ENCODE measurements around the gene ZFP1. TPM values are rescaled to one million over a fixed set of nuclear protein-coding genes. Genes with fewer than 3 reads are reported as not detected.
A peak's percentile ranks its signal among the peaks of the same experiment; 100 is the strongest.

The ZFP1 gene
- total RNA-seq, 1 experiment from 2014 or later: 9.7 TPM

GRCh38 chr16:75100603-75100990 is 47.7 kb upstream of the ZFP1 start:
- no peaks in the 10 kb centered on the region for H3K27me3 Mint-ChIP-seq (ENCODE audit: low read depth)
- TF ChIP-seq CREB1 (CRISPR knock-in tag; IDR thresholded peaks at IDR 0.05) (no peak), FOXP1 (CRISPR knock-in tag; IDR thresholded peaks at IDR 0.05; ENCODE audit: borderline replicate concordance) (no peak), FOXP4 (CRISPR knock-in tag; IDR thresholded peaks at IDR 0.05) (no peak), HMGA2 (CRISPR knock-in tag; IDR thresholded peaks at IDR 0.05) (no peak), MXD4 (CRISPR knock-in tag; IDR thresholded peaks at IDR 0.05; ENCODE audit: borderline replicate concordance) (no peak)
- ATAC-seq: no peak
- POLR2A ChIA-PET: no interaction called here
- CTCF ChIA-PET: interaction anchor here (0.7 to 9.3 kb wide), 2 partner anchors 9 to 30 kb away, joined by 3 to 135 read pairs; no protein-coding TSS in a partner anchor
- H3K4me3 Mint-ChIP-seq: no peak overlapping the region
- H3K4me1 Mint-ChIP-seq: peaks cover 55% of the 10 kb centered on the region
- peak overlapping the region; percentile 81; the same call in 1 of the 2 replicates for H3K27ac Mint-ChIP-seq
- DNase-seq (ENCODE audit: low spot score): no peak
- peaks cover 7% of the 10 kb centered on the region for H3K36me3 Mint-ChIP-seq
- H3K9me3 Mint-ChIP-seq: peaks cover 6% of the 10 kb centered on the region

- CTCF ChIA-PET: interaction anchor here (1.6 to 9.3 kb wide), 2 partner anchors 8 to 103 kb away, joined by 7 to 135 read pairs; partner anchors contain the start of gene ZNRF1
- DNase-seq (ENCODE audit: low spot score): no peak
- Mint-ChIP-seq H3K4me1 (peaks cover 46% of the 10 kb centered on the region), H3K27ac (peak overlapping the region; percentile 54; the same call in 1 of the 2 replicates), H3K36me3 (peaks cover 9% of the 10 kb centered on the region), H3K9me3 (peaks cover 6% of the 10 kb centered on the region), H3K27me3 (ENCODE audit: low read depth) (no peaks in the 10 kb centered on the region), H3K4me3 (no peak overlapping the region)
- POLR2A ChIA-PET: interaction anchor here (0.6 kb wide), 1 partner anchor 9 kb away, joined by 4 read pairs; no protein-coding TSS in a partner anchor
- TF ChIP-seq ZNF532 (CRISPR knock-in tag; IDR thresholded peaks at IDR 0.05; ENCODE audit: borderline replicate concordance) (no peak), IRF2 (CRISPR knock-in tag; IDR thresholded peaks at IDR 0.05; ENCODE audit: borderline replicate concordance, low read depth) (no peak), JAZF1 (CRISPR knock-in tag; IDR thresholded peaks at IDR 0.05) (no peak), KAT7 (CRISPR knock-in tag; IDR thresholded peaks at IDR 0.05; ENCODE audit: borderline replicate concordance) (no peak), RELA (CRISPR knock-in tag; IDR thresholded peaks at IDR 0.05; ENCODE audit: borderline replicate concordance) (no peak), GTF2I (CRISPR knock-in tag; conservative IDR thresholded peaks at IDR 0.05) (no peak), ETV6 (CRISPR knock-in tag; IDR thresholded peaks at IDR 0.05) (no peak), ZNF671 (CRISPR knock-in tag; IDR thresholded peaks at IDR 0.05) (no peak), USF2 (CRISPR knock-in tag; IDR thresholded peaks at IDR 0.05) (no peak)
- ATAC-seq: no peak
These were observed 46.7 kb upstream of the ZFP1 start for GRCh38 chr16:75101635-75102034.

- no peak for DNase-seq (ENCODE audit: low spot score)
- H3K9me3 Mint-ChIP-seq: peaks cover 6% of the 10 kb centered on the region
- no peaks in the 10 kb centered on the region for H3K27me3 Mint-ChIP-seq (ENCODE audit: low read depth)
- peaks cover 9% of the 10 kb centered on the region for H3K36me3 Mint-ChIP-seq
- ChIA-PET POLR2A (no interaction called here), CTCF (interaction anchor here (1.6 to 9.3 kb wide), 2 partner anchors 7 to 104 kb away, joined by 7 to 135 read pairs; partner anchors contain the start of gene ZNRF1)
- peaks cover 37% of the 10 kb centered on the region for H3K4me1 Mint-ChIP-seq
- no peak overlapping the region for H3K4me3 Mint-ChIP-seq
- no peak overlapping the region for H3K27ac Mint-ChIP-seq
- ATAC-seq: no peak
- TF ChIP-seq MAX (CRISPR knock-in tag; IDR thresholded peaks at IDR 0.05): no peak
- TF ChIP-seq RORB (CRISPR knock-in tag; IDR thresholded peaks at IDR 0.05): no peak
- no peak for TF ChIP-seq ATF2 (CRISPR knock-in tag; IDR thresholded peaks at IDR 0.05; ENCODE audit: borderline replicate concordance, low read depth)
- TF ChIP-seq ATF3 (CRISPR knock-in tag; conservative IDR thresholded peaks at IDR 0.05): no peak
- TF ChIP-seq PRDM15 (CRISPR knock-in tag; IDR thresholded peaks at IDR 0.05): no peak
These were observed 45.7 kb upstream of the ZFP1 start for GRCh38 chr16:75102595-75102994.
